Endothelial cell of umbilical vein (primary cell): ENCODE data around the gene TARM1. TPM values are rescaled to one million over a fixed set of nuclear protein-coding genes. Genes with fewer than 3 reads are reported as not detected.

Source experiments
- BruUV-seq: library from RNA; stranded (reverse); fragments of 400-500 nt; replicated peaks from 2 replicates; lab custom pipeline; 2021; lab: Mats Ljungman, UMichigan
- CTCF ChIA-PET: fragments of 300-600, 350-600 bp; sonication (Branson Sonifier 250); formaldehyde crosslinking; loops from one replicate; lab custom pipeline; 2021; ENCODE audit warnings: antibody characterized with exemption, inconsistent platforms; lab: Charles Lee
- POLR2A ChIA-PET: fragments of 300-600, 350-600 bp; sonication (Branson Sonifier 250); formaldehyde crosslinking; loops from one replicate; lab custom pipeline; 2021; ENCODE audit warnings: antibody characterized with exemption, inconsistent platforms; lab: Charles Lee
- DNase-seq: peaks from one replicate; pipeline ENCODE4 v3.0.0-alpha.2; 2011; ENCODE audit warnings: low read depth, low spot score
- FAIRE-seq: peaks from 2 replicates; lab custom pipeline; 2011; peaks lifted over from hg19 to GRCh38; lab: Jason Lieb, UNC
- H2AFZ ChIP-seq: 2 replicates; pipeline ENCODE4 v1.6.0; 2012; ENCODE audit warnings: low read depth, low read length, control low read depth, inconsistent platforms
- H3K27ac ChIP-seq: 2 replicates; pipeline ENCODE4 v1.5.1; 2011; ENCODE audit warnings: low read depth, mild to moderate bottlenecking, control low read depth, low read length, moderate library complexity; ENCODE audit not compliant: insufficient read depth
- H3K27me3 ChIP-seq, 2 experiments: 2 replicates each; pipeline versions ENCODE4 v1.6.0 to v1.6.1; 2011; ENCODE audit warnings: low read length in 2 of 2, mixed read lengths in 1 of 2; ENCODE audit not compliant: control insufficient read depth in 2 of 2, insufficient read depth in 2 of 2
- H3K36me3 ChIP-seq, 2 experiments: 2 replicates in 1 of 2; 3 replicates in 1 of 2; pipeline ENCODE4 v1.5.1; 2011; ENCODE audit warnings: low read length in 2 of 2, mild to moderate bottlenecking in 1 of 2, moderate library complexity in 1 of 2; ENCODE audit not compliant: control insufficient read depth in 2 of 2, insufficient read depth in 2 of 2; ENCODE audit errors: extremely low read depth in 1 of 2
- H3K4me1 ChIP-seq: 3 replicates; pipeline ENCODE4 v1.5.1; 2011; ENCODE audit warnings: mild to moderate bottlenecking, low read length; ENCODE audit not compliant: control insufficient read depth, insufficient read depth; ENCODE audit errors: extremely low read depth
- H3K4me2 ChIP-seq: 2 replicates; pipeline ENCODE4 v1.6.1; 2011; ENCODE audit warnings: low read length, control low read depth, mixed read lengths; ENCODE audit not compliant: insufficient read depth
- H3K4me3 ChIP-seq, 3 experiments: fragments of 200-600 bp in 1 of 3; sonication (generic), shearing (Covaris generic) in 1 of 3; replicated peaks in 1 of 3; 2 replicates each; pipeline ENCODE4 v1.5.1; 2011 to 2016; ENCODE audit warnings: control low read depth in 3 of 3, low read length in 3 of 3, mild to moderate bottlenecking in 2 of 3, inconsistent platforms in 1 of 3, low read depth in 1 of 3, moderate library complexity in 1 of 3; ENCODE audit not compliant: insufficient read depth in 1 of 3
- H3K79me2 ChIP-seq: 2 replicates; pipeline ENCODE4 v1.6.0; 2012; ENCODE audit warnings: low read length, inconsistent platforms; ENCODE audit not compliant: control insufficient read depth, insufficient read depth
- H3K9ac ChIP-seq: replicated peaks from 2 replicates; pipeline ENCODE3; 2011; ENCODE audit warnings: low read length, control low read depth; ENCODE audit not compliant: insufficient read depth; ENCODE audit errors: extremely low read depth
- H3K9me1 ChIP-seq: replicated peaks from 3 replicates; pipeline ENCODE4 v1.6.0; 2011; ENCODE audit warnings: mild to moderate bottlenecking, low read length; ENCODE audit not compliant: control insufficient read depth, insufficient read depth; ENCODE audit errors: extremely low read depth
- H3K9me3 ChIP-seq: replicated peaks from 2 replicates; pipeline ENCODE4 v1.5.1; 2012; ENCODE audit warnings: low read length, inconsistent platforms; ENCODE audit not compliant: control insufficient read depth, insufficient read depth
- H4K20me1 ChIP-seq: replicated peaks from 2 replicates; pipeline ENCODE3; 2011; ENCODE audit warnings: mild to moderate bottlenecking, low read length; ENCODE audit not compliant: control insufficient read depth, insufficient read depth; ENCODE audit errors: extremely low read depth
- CTCF ChIP-seq, 2 donors: IDR thresholded peaks; 1 replicate in 1 of 2; 2 replicates in 1 of 2; pipeline ENCODE4 v1.5.1; 2011; ENCODE audit warnings: low read length in 2 of 2, mild to moderate bottlenecking in 2 of 2, moderate library complexity in 2 of 2, control low read depth in 1 of 2, inconsistent platforms in 1 of 2, low read depth in 1 of 2; ENCODE audit not compliant: insufficient read depth in 1 of 2; ENCODE audit errors: extremely low read depth in 1 of 2
- EZH2 ChIP-seq: IDR thresholded peaks from 2 replicates; pipeline ENCODE4 v1.6.1; 2012; ENCODE audit warnings: borderline replicate concordance, low read depth, mild to moderate bottlenecking, moderate library complexity, low read length, inconsistent platforms; ENCODE audit not compliant: severe bottlenecking
- FOS ChIP-seq: IDR thresholded peaks from 2 replicates; pipeline ENCODE4 v1.6.1; 2011; ENCODE audit warnings: mild to moderate bottlenecking, low read length, moderate library complexity, borderline replicate concordance; ENCODE audit not compliant: insufficient read depth
- GATA2 ChIP-seq: IDR thresholded peaks from 2 replicates; pipeline ENCODE4 v1.7.0; 2011; ENCODE audit warnings: low read depth, mild to moderate bottlenecking, moderate library complexity, mixed read lengths, low read length; ENCODE audit not compliant: insufficient read length, insufficient read depth
- JUN ChIP-seq: IDR thresholded peaks from 2 replicates; pipeline ENCODE4 v1.6.1; 2011; ENCODE audit warnings: borderline replicate concordance, low read depth; ENCODE audit not compliant: insufficient read length, insufficient read depth
- MAX ChIP-seq: IDR thresholded peaks from 2 replicates; pipeline ENCODE4 v1.6.1; 2011; ENCODE audit not compliant: insufficient read depth, insufficient read length
- MYC ChIP-seq: IDR thresholded peaks from one replicate; pipeline ENCODE4 v1.6.1; 2011; ENCODE audit warnings: mild to moderate bottlenecking, low read depth, low read length
- POLR2A ChIP-seq: IDR thresholded peaks from 2 replicates; pipeline ENCODE4 v1.6.1; 2012; ENCODE audit warnings: low read depth, mild to moderate bottlenecking, control low read depth, low read length
- POLR2AphosphoS5 ChIP-seq: IDR thresholded peaks from 2 replicates; pipeline ENCODE4 v1.6.1; 2012; ENCODE audit warnings: low read depth, mild to moderate bottlenecking, control low read depth, low read length, moderate library complexity; ENCODE audit not compliant: insufficient read depth
- dilution Hi-C: fragments of 300-500 bp; cut with MboI; formaldehyde crosslinking; loops from one replicate; pipeline ENCODE4 v1.15.0; 2019; ENCODE audit warnings: low sequenced_read_pairs; ENCODE audit not compliant: extremely low pct_ligation_motif_present
- intact Hi-C: fragments of 100-400 bp; cut with micrococcal nuclease; formaldehyde crosslinking; loops from one replicate; pipeline ENCODE4 v1.10.0; 2022
- polyA plus RNA-seq, 4 experiments: library from polyadenylated mRNA; depleted of rRNA in 3 of 4; stranded (reverse) in 3 of 4; unstranded in 1 of 4; fragments of >200 nt; gene quantifications; 2 replicates each; pipeline versions ENCODE4 v1.2.1 to v1.2.3, GENCODE V29; 2011 to 2012; ENCODE audit warnings: missing spikeins in 1 of 4
- total RNA-seq: library from RNA; stranded (reverse); gene quantifications from 2 replicates; pipeline ENCODE4 v1.2.3, GENCODE V29; 2021

Gene TARM1
- total and polyA plus RNA-seq, 2 donors (not counting 3 experiments of a cell fraction or from before 2014, with no cell fraction given), result not detected

GRCh38 chr19:54106716-54107115, 25.6 kb upstream of the TARM1 start:
- H3K79me2 ChIP-seq, result peaks cover 8% of the 10 kb centered on the region
- H3K9me3 ChIP-seq, result no peaks in the 10 kb centered on the region
- no peak overlapping the region for H3K27ac ChIP-seq
- ChIA-PET CTCF (no interaction called here), POLR2A (no interaction called here)
- no peak overlapping the region for H3K9ac ChIP-seq
- no peaks in the 10 kb centered on the region for H3K9me1 ChIP-seq
- no peaks in the 10 kb centered on the region for H4K20me1 ChIP-seq
- no peak overlapping the region for H3K4me3 ChIP-seq
- no peak overlapping the region for H3K4me2 ChIP-seq
- DNase-seq (no peak), FAIRE-seq (no peak)
- H3K27me3 ChIP-seq, result no peaks in the 10 kb centered on the region
- no peak overlapping the region for H2AFZ ChIP-seq
- no peaks in the 10 kb centered on the region for H3K4me1 ChIP-seq
- no TSS peak for BruUV-seq
- intact Hi-C loops (no loop called here), dilution Hi-C loops (no loop called here)
- TF ChIP-seq GATA2 (no peak), JUN (no peak), FOS (no peak), MYC (no peak), POLR2A (no peak), EZH2 (no peak), MAX (no peak), POLR2AphosphoS5 (no peak), CTCF (IDR thresholded peaks at IDR 0.05; ENCODE audit: extremely low read depth in 1 of 2, insufficient read depth in 1 of 2, low read depth in 1 of 2, low read length in 2 of 2) (no peak)
- H3K36me3 ChIP-seq, result peaks cover 0 to 40% of the 10 kb centered on the region in 2 experiments
